Loucy (cell line): ENCODE results near the gene SH3TC2.

Source experiments
- H2AFZ ChIP-seq: fragments of 200-600 bp; sonication (generic); 2 replicates; pipeline ENCODE4 v1.6.0; 2016; ENCODE audit warnings: antibody characterized with exemption, mild to moderate bottlenecking, low read length, moderate library complexity
- H3F3A ChIP-seq: fragments of 200-600 bp; 2 replicates; pipeline ENCODE4 v1.6.0; 2016; ENCODE audit warnings: antibody characterized with exemption, low read depth, mild to moderate bottlenecking
- H3K27me3 ChIP-seq: fragments of 200-600 bp; sonication (generic); 2 replicates; pipeline ENCODE4 v1.6.1; 2014; ENCODE audit warnings: low read length, mild to moderate bottlenecking; ENCODE audit not compliant: insufficient read depth, poor library complexity, severe bottlenecking
- H3K36me3 ChIP-seq: fragments of 200-600 bp; sonication (generic); 2 replicates; pipeline ENCODE4 v1.6.1; 2016; ENCODE audit warnings: low read length; ENCODE audit not compliant: insufficient read depth
- H3K4me1 ChIP-seq: fragments of 200-600 bp; sonication (generic); 2 replicates; pipeline ENCODE4 v1.5.1; 2014; ENCODE audit warnings: low read length, mild to moderate bottlenecking; ENCODE audit not compliant: insufficient read depth, poor library complexity, severe bottlenecking
- H3K4me2 ChIP-seq: fragments of 200-600 bp; sonication (generic); 2 replicates; pipeline ENCODE4 v1.6.0; 2014; ENCODE audit warnings: antibody characterized with exemption, low read length, low read depth, mild to moderate bottlenecking; ENCODE audit not compliant: poor library complexity, severe bottlenecking
- H3K4me3 ChIP-seq: fragments of 200-600 bp; sonication (generic); 2 replicates; pipeline ENCODE4 v1.5.1; 2014; ENCODE audit warnings: low read length, mild to moderate bottlenecking, mixed read lengths; ENCODE audit not compliant: poor library complexity, severe bottlenecking
- H3K79me2 ChIP-seq: fragments of 200-600 bp; sonication (generic); 2 replicates; pipeline ENCODE4 v1.6.1; 2014; ENCODE audit warnings: low read length; ENCODE audit not compliant: insufficient read depth
- H3K9ac ChIP-seq: fragments of 200-600 bp; sonication (generic); 2 replicates; pipeline ENCODE4 v1.6.0; 2014; ENCODE audit warnings: mild to moderate bottlenecking, low read depth, low read length, moderate library complexity; ENCODE audit not compliant: poor library complexity, severe bottlenecking
- H3K9me2 ChIP-seq: fragments of 200-600 bp; sonication (generic); replicated peaks from 2 replicates; pipeline ENCODE4 v1.6.1; 2016; ENCODE audit warnings: low read depth, low read length, mixed read lengths
- H3K9me3 ChIP-seq: fragments of 200-600 bp; sonication (generic); 2 replicates; pipeline ENCODE4 v1.6.1; 2014; ENCODE audit warnings: mild to moderate bottlenecking, antibody characterized with exemption, low read length, low read depth; ENCODE audit not compliant: insufficient read depth
- H4K20me1 ChIP-seq: fragments of 200-600 bp; sonication (generic); 2 replicates; pipeline ENCODE4 v1.6.0; 2014; ENCODE audit warnings: antibody characterized with exemption, low read length, mild to moderate bottlenecking; ENCODE audit not compliant: insufficient read depth, poor library complexity, severe bottlenecking
- EZH2phosphoT487 ChIP-seq: fragments of 200-600 bp; IDR thresholded peaks from 2 replicates; pipeline ENCODE4 v1.6.1; 2018; ENCODE audit warnings: antibody characterized with exemption, mild to moderate bottlenecking, moderate library complexity, borderline replicate concordance
- TF ChIP-seq, protein P1 (sequence below): fragments of 200-600 bp; sonication (generic); conservative IDR thresholded peaks from 2 replicates; pipeline ENCODE4 v1.5.1; 2014; ENCODE audit warnings: mild to moderate bottlenecking, antibody characterized with exemption, low read length

SH3TC2 gene

DNA sequence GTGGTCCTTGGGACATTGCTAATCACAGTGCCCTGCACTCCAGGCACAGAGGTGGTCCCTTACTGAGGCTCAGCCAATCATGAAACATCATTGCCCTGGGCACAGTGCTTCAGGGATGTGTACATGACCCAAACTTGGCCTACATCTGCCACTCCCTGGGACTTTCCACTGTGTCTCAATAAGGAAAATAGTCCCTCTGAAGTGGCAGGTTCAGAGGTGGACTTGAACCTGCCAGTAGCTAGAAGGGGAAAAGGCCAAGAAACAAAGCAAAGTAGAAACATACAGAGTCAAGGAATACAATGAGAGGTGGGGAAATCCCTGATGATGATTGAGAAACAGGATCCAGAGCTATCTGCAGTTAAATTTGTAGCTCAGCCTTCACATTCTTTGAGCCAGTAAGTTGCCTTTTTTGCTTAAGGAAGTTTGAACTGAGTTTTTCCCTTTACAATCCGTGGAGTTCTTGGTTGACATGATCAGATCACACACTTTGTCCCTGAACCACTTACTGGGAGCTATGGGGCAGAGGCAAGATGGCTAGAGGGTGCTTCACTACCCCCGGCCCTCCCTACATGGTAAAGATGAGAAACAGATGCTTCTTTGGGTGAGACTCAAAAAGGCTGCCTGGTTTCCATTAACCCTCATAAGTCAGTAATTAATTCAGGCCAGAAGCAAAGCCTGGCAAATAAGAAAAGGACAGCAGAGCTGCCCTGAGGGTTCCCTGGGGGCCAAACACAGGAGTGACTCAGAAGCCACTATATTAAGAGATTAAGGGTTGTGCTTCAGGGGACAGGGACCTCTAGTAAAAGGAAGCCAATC is 57.6 kb downstream of the SH3TC2 start:
- H2AFZ ChIP-seq = no peak overlapping the region
- no peaks in the 10 kb centered on the region for H3K27me3 ChIP-seq
- H3K79me2 ChIP-seq = no peaks in the 10 kb centered on the region
- no peaks in the 10 kb centered on the region for H3K9me3 ChIP-seq
- H3K9ac ChIP-seq = no peak overlapping the region
- TF ChIP-seq EZH2phosphoT487 = no peak
- TF ChIP-seq, protein P1, sequence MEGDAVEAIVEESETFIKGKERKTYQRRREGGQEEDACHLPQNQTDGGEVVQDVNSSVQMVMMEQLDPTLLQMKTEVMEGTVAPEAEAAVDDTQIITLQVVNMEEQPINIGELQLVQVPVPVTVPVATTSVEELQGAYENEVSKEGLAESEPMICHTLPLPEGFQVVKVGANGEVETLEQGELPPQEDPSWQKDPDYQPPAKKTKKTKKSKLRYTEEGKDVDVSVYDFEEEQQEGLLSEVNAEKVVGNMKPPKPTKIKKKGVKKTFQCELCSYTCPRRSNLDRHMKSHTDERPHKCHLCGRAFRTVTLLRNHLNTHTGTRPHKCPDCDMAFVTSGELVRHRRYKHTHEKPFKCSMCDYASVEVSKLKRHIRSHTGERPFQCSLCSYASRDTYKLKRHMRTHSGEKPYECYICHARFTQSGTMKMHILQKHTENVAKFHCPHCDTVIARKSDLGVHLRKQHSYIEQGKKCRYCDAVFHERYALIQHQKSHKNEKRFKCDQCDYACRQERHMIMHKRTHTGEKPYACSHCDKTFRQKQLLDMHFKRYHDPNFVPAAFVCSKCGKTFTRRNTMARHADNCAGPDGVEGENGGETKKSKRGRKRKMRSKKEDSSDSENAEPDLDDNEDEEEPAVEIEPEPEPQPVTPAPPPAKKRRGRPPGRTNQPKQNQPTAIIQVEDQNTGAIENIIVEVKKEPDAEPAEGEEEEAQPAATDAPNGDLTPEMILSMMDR = no peak
- no peaks in the 10 kb centered on the region for H3K9me2 ChIP-seq
- no peak overlapping the region for H3K4me2 ChIP-seq
- H3K4me1 ChIP-seq = no peaks in the 10 kb centered on the region
- H3K4me3 ChIP-seq = no peak overlapping the region
- H4K20me1 ChIP-seq = no peaks in the 10 kb centered on the region
- no peaks in the 10 kb centered on the region for H3K36me3 ChIP-seq
- H3F3A ChIP-seq = no peaks in the 10 kb centered on the region

DNA sequence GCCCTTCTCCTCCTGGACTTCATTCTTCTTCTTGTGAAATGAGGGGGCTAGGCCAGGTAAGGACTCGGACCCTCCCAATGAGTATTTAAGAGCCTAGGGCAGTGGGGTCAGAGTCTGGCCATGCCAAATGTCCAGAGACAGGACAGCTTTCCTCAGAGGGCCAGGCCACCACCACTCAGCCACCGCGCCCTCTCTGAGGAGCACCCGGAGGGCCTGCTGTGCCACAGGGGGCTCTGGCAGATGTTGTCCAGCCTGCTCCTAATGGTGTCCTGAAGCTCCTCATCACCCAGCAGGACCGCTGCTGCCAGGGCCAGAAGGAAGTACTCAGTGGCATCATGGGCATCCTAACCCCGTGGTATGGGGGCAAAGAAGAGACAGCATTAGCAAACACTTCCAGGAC is 58.3 kb downstream of the SH3TC2 start:
- no peak overlapping the region for H2AFZ ChIP-seq
- no peaks in the 10 kb centered on the region for H3F3A ChIP-seq
- H3K79me2 ChIP-seq = no peaks in the 10 kb centered on the region
- H3K27me3 ChIP-seq = no peaks in the 10 kb centered on the region
- no peaks in the 10 kb centered on the region for H3K9me2 ChIP-seq
- H4K20me1 ChIP-seq = no peaks in the 10 kb centered on the region
- no peaks in the 10 kb centered on the region for H3K36me3 ChIP-seq
- H3K4me3 ChIP-seq = no peak overlapping the region
- TF ChIP-seq, protein P1 = no peak
- TF ChIP-seq EZH2phosphoT487 = no peak
- no peak overlapping the region for H3K9ac ChIP-seq
- H3K4me2 ChIP-seq = no peak overlapping the region
- H3K4me1 ChIP-seq = no peaks in the 10 kb centered on the region
- H3K9me3 ChIP-seq = no peaks in the 10 kb centered on the region

DNA sequence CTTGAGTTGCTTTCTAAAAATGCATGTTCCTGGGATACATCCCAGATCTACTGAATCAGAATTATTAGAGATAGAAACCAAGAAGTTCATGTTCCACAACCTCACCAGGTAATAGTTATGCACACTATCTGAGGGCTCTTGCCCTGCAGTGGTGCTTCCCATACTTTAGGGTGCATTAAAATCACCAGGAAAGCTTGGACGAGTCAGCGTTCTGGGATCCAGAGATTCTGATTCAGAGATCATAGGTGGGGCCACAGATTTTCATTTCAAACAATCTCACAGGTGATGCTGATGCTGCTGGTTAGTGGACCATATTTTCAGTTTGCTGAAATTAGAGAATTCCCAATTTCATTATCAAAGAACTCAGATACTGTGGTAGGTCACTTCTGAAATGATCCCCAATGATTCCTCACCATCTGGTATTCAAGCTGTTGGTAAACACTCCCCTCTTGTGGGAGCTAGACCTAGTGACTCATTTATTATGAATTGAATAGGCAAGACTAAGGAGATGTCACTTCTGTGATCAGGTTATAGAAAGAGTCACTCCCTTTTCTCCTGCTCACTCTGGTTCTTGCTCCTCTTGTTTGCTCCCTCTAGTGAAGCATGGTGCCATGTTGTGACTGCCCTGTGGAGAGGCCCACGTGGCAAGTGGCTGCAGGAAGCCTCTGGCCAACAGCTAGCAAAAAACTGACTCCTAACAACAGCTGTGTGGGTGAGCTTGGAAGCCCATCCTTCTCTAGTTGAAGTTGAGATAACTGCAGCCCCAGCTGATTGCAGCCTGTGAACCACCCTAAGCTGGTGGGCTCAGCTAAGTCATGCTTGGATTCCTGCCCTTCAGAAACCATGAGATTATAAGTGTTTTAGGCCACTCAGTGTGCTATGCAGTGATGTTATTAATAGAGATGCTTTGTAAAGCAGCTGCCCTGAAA is 59.8 kb downstream of the SH3TC2 start:
- H2AFZ ChIP-seq = no peak overlapping the region
- H3K4me2 ChIP-seq = no peak overlapping the region

More for the DNA sequence above, 59.8 kb downstream of the SH3TC2 start:
- Histone ChIP-seq H3K36me3 (no peaks in the 10 kb centered on the region), H3K9ac (no peak overlapping the region), H3F3A (no peaks in the 10 kb centered on the region), H3K27me3 (no peaks in the 10 kb centered on the region), H4K20me1 (no peaks in the 10 kb centered on the region), H3K4me3 (no peak overlapping the region), H3K9me3 (no peaks in the 10 kb centered on the region), H3K4me1 (no peaks in the 10 kb centered on the region), H3K79me2 (no peaks in the 10 kb centered on the region), H3K9me2 (no peaks in the 10 kb centered on the region)
- TF ChIP-seq EZH2phosphoT487 = no peak
- TF ChIP-seq, protein P1 = no peak
